ENCODE results near the gene PPP1R12B.

PPP1R12B gene, protein sequence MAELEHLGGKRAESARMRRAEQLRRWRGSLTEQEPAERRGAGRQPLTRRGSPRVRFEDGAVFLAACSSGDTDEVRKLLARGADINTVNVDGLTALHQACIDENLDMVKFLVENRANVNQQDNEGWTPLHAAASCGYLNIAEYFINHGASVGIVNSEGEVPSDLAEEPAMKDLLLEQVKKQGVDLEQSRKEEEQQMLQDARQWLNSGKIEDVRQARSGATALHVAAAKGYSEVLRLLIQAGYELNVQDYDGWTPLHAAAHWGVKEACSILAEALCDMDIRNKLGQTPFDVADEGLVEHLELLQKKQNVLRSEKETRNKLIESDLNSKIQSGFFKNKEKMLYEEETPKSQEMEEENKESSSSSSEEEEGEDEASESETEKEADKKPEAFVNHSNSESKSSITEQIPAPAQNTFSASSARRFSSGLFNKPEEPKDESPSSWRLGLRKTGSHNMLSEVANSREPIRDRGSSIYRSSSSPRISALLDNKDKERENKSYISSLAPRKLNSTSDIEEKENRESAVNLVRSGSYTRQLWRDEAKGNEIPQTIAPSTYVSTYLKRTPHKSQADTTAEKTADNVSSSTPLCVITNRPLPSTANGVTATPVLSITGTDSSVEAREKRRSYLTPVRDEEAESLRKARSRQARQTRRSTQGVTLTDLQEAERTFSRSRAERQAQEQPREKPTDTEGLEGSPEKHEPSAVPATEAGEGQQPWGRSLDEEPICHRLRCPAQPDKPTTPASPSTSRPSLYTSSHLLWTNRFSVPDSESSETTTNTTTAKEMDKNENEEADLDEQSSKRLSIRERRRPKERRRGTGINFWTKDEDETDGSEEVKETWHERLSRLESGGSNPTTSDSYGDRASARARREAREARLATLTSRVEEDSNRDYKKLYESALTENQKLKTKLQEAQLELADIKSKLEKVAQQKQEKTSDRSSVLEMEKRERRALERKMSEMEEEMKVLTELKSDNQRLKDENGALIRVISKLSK

DNA sequence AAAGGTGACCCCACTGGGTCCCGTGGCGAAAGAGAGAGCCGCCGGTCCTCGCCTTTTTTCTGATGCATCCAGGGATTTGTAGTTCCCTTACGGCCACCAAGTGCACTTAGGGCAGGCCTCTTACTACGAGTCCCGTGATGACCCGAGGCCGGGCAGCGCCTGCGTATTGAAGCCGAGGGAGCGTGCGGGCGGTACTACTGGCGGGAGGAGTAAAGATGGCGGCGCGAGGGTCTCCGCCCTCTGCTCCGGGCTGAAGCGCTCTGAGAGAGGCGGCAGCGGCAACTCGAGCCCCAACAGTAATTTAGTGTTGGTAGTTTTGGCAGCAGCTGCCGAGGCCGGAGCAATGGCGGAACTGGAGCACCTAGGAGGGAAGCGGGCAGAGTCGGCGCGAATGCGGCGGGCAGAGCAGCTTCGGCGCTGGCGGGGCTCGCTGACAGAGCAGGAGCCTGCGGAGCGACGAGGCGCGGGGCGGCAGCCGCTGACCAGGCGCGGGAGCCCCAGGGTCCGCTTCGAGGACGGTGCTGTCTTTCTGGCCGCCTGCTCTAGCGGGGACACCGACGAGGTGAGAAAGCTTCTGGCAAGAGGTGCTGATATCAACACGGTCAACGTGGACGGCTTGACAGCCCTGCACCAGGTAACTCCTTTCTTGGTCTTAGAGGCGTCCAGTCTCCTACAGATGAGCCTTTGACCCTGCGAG lies at the start of gene PPP1R12B:
TSS of gene PPP1R12B (plus strand) at position 191 of the 697 bp plus-strand sequence. CDS start at position 344, 153 bp downstream.
- peak; percentile 98 for DNase-seq

DNA sequence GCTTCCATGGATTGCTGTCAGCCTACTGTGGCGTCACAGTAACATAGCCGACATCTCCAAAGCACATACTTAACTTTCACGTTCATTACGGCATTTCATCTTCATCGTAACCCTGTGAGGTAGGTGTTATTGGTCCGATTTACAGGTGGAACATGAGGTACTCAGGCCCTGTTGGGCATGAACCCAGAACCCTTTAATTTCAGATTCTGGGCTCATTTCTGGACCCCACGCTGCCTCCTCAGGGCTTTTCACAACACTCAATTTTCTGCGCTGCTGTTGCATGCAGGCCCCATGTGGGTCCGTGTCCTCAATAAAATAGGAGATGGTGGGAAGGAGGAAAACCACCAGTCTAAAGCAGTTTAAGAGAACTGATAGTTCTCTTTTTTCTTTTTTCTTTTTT lies 46.3 kb upstream of the PPP1R12B start:
- no peak for DNase-seq

DNA sequence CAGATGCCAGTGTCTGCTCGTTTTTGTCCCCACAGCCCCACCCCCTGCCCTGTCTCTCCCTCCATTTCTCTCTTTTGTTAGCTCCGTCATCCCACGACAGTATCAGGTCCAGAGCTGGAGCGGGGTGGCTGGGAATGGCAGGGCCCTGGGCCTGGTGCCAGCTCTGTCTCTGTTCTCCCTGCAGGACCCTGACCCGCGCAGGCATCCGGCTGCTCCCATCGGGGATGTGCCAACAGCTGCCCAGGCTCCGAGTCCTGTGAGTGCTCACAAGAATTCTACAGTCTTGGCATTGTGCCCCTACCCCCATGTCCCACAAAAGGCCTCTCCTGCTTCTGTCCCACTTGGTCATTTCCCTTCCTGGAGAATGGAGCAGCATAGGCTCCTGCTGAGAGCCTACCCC lies 44.1 kb upstream of the PPP1R12B start:
- no peak for DNase-seq

DNA sequence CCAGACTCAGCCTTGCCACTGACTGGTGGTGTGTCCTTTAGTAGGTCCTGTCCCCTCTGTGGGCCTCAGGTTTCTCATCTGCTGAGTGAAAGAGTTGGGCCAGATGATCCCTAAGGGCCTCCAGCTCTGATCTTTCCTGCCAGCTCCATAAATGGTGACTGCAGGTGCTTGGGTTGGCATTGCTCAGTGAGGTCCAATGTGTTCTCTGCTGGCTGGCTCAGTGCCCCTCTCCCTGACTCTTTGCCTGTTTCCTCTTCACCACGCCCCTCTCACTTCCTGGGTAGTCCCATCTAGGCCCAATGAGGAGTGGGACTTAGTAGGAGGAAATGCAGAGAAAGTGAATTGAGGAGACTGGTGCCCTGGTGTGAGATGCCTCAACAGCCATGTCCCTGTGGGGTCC lies 43.3 kb upstream of the PPP1R12B start:
- no peak for DNase-seq

DNA sequence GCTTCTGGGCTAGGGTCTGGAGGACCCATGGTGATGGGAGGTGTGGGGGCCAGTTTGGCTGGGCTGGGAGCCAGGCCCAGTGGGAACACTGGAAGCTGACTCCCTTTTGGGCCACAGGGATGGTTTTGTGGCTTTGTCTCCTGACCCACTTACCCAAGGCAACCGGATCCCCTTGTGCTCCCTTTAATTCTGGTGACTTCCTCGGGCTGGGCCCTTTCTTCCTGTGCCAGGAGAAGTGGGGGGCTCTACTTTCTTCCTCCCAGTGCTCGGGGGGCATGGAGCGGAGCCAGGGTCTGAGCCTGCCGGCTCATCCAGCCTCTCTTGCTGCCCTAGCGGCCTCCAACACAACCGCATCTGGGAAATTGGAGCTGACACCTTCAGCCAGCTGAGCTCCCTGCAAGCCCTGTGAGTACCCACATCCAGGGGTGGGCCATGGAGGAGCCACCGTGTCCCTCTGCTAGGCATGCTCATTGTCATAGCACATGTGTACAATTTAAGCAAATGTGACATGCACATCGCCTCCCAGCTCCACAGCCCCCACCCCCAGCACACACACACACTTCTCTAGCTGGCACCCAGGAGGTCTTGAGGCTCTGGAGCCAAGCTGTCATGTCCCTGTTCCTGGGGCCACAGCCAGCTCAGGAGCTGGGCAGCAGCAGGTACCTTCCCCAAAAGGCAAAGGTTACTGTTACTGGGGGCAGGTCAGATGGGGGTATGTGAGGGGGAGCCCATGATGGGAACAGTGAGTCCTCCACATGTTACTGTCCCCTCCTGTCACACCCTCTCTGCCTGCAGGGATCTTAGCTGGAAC lies 41.8 kb upstream of the PPP1R12B start:
- DNase-seq = no peak

DNA sequence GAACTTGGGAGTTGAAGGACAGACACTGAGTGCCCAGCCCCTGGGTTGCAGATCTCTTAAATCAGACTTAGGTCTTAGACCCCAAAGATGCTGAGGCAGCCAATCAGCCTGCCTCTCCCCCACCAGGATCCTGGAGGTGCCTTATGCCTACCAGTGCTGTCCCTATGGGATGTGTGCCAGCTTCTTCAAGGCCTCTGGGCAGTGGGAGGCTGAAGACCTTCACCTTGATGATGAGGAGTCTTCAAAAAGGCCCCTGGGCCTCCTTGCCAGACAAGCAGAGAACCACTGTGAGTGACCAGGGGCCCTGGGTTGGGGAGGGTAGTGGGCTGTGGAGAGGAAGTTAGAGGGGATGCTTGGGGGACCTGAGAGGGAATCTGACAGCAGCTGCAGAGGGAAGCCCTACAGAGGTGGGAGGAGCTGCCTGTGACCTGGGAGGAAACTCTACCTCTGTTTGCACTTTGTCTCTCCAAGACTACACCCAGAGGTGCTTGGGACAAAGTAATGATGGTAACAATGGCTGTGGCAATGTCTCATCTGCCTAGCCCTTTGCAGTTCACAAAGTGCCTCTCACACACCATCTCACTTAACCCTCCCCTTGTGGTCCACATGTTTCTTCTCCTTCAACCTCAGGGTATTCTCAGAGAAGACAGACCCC lies 38.3 kb upstream of the PPP1R12B start:
- no peak for DNase-seq

DNA sequence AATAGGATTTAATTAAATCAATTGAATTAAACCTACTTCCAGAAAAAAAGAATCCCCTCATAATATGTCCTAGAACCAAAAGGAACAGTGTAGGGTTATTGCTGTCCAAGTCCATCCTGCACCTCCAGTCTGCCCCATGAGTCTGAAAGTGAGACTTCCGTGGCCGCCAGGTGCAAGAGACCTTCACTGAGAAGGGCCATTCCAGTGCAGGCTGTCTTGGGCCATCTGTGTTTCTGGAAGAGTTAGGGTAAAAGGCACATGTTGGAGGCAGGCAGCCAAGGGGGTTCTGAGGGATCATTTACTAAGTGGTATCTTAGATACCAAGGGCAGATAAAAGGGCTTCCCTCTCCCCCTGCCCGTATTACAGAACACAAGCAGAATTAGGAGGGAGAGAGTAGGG lies 37.8 kb upstream of the PPP1R12B start:
- DNase-seq = no peak

DNA sequence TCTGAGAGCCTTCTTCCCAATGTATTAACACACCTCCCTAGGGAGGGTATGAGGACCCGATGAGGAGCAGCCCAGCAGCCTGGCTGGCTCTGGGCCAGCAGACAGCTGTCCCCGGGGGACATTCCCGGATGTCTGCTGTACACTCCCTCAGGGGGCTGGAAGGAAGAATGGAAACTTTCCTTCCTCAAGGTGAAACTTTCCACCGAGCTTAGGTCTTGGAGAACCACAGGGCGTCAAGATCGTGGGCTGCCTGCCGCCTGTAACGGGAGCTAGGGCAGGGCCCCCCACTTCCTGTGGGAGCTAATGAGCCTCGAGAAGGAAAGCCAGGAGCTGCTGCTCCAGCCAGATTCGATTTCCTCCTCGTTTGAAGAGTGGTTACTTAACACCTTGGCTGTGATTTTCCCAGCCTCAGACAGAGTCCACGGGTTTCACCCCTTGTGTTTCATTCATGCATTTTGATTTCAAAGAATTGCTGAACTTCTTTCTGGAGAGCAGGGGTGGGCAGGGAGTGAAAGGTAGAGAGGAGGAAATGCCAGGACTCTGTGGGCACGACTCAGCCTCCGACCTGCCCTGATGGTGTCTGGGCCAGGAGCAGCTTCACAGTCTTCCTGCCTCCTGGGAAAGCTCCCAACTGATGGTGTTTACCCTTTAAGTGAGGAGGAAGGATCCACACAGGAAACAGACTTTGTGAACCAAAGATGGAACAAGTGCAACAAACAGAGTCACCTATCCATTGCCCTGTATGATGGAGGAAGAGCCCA lies 36.4 kb upstream of the PPP1R12B start:
- no peak for DNase-seq

DNA sequence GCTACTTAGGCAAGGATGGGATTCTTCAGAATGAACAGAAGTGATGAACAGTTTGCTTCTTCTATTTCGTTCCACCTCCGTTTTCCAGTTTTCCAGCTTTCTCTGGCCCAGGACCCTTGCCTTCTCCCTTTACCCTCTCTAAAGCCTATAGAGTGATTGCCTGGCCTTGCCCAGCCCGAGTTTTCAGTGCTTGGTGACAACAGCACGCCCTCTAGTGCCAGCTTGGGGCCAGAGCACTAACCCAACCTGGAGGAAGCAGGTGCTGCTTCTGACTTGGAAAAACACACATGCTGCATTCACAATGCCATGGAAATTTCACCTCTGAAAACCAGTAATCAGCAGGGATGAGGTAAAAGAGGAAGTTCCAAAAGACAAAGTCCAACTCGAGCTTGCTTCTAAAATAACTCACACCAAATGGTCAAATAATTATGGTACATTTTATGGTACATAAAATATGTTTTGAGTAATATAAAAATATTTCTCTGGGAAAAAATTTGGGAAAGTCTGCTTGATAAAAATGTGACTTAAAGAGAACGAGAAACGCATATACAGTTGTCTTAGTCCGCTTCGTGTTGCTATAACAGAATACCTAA lies 32.8 kb upstream of the PPP1R12B start:
- peak; percentile 77 for DNase-seq

DNA sequence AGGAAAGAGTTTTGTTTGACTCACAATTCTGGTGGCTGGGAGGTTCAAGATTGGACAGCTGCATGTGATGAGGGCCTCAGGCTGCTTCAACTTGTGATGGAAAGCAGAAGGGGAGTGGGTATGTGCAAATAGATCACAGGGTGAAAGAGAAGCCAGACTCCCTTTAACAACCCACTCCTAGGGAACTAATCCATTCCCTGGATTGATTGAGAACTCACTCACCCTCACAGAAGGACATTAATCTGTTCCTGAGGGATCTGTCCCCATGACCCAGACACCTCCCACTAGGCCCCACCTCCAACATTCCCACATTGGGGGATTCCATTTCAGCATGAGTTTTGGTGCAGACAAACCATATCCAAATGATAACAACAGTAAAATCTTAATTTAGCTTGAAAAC lies 32.3 kb upstream of the PPP1R12B start:
- DNase-seq = no peak

DNA sequence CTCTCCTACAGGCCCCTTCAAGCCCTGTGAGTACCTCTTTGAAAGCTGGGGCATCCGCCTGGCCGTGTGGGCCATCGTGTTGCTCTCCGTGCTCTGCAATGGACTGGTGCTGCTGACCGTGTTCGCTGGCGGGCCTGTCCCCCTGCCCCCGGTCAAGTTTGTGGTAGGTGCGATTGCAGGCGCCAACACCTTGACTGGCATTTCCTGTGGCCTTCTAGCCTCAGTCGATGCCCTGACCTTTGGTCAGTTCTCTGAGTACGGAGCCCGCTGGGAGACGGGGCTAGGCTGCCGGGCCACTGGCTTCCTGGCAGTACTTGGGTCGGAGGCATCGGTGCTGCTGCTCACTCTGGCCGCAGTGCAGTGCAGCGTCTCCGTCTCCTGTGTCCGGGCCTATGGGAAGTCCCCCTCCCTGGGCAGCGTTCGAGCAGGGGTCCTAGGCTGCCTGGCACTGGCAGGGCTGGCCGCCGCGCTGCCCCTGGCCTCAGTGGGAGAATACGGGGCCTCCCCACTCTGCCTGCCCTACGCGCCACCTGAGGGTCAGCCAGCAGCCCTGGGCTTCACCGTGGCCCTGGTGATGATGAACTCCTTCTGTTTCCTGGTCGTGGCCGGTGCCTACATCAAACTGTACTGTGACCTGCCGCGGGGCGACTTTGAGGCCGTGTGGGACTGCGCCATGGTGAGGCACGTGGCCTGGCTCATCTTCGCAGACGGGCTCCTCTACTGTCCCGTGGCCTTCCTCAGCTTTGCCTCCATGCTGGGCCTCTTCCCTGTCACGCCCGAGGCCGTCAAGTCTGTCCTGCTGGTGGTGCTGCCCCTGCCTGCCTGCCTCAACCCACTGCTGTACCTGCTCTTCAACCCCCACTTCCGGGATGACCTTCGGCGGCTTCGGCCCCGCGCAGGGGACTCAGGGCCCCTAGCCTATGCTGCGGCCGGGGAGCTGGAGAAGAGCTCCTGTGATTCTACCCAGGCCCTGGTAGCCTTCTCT lies 30.3 kb upstream of the PPP1R12B start:
- no peak for DNase-seq

DNA sequence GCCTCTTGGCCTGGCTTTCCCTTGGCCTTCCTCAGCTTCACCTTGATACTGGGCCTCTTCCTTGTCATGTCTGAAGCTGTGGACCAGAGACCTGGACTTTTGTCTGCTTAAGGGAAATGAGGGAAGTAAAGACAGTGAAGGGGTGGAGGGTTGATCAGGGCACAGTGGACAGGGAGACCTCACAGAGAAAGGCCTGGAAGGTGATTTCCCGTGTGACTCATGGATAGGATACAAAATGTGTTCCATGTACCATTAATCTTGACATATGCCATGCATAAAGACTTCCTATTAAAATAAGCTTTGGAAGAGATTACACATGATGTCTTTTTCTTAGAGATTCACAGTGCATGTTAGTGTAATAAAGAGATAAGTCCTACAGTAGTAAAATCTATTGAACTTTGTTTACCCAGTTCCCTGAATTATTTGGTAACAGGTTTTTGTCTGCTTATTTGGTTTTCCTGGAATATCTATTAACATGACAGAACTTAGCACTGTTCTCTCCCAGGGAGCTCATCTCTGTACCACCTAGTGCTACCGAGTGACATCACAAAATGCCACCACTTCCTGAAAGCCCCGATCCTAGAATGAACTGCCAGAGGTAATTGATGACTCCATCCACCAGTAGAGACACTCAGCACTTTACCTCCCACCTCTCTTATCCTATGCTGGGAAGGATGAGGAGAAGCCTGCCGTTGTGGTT lies 29.0 kb upstream of the PPP1R12B start:
- DNase-seq = no peak

DNA sequence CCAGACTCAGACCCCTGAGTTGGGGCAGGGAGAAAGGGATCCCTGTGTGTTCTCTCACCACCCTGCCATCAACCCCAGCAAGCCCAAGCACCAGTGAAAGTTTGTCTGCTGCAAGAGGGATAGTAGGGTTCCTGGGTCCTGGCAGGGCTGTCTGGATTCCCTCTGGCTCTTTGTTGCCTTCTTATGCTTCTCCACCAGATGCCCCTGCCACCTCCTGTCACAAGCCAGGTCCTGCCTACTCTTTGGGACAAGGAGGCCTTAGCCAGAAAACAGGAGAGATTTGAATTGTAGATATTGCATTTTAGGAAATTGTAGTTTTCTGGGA lies 28.5 kb upstream of the PPP1R12B start:
- DNase-seq = no peak

DNA sequence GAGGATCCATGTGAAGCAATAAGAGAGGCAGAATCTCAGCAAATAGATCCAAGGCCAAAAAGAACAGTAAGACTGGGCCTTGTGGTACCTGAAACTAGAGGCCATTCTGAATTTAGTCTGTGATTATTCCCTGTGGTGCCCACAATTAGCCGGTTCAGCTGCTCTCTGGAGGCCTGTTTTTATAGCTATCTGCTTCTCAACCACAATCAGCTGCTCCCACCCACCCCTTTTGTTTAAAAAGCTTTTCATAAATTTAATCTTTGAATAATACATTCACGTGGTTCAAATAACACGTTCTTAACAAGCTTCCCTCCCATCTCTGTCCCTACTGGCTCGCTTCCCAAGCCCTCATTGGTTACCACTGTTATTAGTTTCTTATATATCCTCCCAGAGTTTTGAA lies 24.8 kb upstream of the PPP1R12B start:
- DNase-seq = no peak

DNA sequence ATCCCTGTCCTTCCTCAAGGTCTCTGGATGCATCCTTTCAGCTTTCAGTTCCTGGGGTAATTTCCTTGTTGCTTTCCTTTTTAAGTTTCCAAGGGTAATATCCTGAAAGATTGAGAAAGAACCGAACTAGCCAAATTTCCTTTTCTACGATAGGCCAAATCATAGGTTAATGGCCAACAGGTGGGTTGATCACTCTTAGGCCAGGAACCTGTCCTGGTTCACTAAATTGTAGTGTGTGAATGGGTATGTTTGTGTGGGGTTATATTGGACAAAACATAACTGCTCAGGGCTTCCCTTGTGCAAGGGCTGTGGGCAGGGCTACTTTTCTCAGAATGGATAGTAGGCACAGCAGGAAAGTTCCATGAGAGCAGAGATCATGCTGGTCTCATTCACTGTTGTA lies 23.9 kb upstream of the PPP1R12B start:
- no peak for DNase-seq

DNA sequence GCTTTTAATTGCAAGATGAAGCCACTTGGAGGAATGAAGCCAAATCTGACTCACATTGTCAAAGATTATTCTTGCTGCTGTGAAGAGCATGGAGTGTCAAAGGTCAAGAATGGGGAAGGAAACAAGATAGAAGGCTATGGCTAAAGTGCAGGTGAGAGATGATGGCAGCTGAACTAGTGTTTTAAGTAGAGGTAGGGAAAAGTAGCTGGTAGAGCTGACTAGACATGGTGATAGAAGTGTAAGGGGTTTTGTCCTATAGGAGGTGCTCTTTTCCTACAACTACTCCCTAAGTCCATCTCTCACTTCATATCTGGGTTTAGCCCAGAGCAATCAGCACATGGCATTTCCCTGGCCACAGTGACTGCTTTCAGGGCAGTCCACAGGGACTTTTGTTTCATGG lies 18.6 kb upstream of the PPP1R12B start:
- DNase-seq = no peak

DNA sequence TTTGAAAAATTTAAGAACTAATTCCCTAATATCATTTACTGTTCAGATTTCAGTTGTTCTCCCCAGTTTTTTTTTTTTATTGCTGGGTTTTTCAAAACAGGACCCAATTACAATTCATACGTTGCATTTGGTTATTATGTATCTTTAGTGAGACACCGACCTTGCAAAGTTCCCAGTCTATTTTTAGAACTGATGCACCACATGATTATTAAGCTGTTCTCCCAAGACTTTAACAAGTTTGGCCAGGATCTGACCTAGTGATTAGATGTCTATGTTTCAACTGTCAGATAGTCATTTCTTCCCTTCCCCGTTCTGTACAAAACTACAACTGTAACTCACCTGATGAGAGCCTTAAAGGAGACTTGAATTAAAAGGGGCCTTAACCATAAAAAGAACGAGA lies 14.6 kb upstream of the PPP1R12B start:
- DNase-seq = no peak

DNA sequence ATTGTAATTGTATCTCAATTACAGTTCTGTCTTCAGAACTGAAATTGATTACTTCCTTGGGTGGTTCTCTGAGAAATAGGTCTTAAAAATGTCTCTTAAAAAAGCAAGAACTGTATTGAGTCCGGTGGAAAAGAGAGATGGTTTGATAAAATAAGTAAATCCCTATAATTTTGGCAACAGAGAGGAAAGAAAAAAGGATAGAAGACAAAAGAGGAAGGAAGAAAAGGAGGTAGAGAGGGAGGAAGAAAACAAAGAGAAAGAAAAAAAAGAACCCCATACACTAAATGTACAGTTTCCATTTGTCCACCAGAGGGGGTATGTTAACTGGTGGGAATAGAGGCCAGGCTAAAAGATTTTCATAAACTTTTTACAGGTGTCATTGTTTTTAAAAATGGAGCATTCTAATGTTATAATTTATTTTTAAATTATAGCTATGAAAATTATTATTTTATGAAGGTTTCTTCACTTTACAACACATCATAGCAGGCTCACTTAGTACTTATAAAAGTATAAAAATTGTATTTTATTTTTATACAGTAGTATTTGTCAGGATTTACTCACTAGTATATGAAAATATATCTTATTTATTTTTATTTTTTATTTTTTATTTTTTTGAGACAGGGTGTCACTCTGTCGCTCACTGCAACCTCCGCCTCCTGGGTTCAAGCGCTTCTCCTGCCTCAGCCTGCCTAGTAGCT lies 4.7 kb upstream of the PPP1R12B start:
- DNase-seq = no peak

All from SHP77 treated with DMSO at 0.1 percent for 48 hours (cell line).